Mesendoderm (in vitro differentiated cells): ENCODE data around the gene ARHGEF35.
"Not testable (repeated sequence)": the region's sequence is repeated elsewhere in the genome, so short reads cannot be mapped to it uniquely, and the experiment has no call there.

Source experiments
- DNase-seq: peaks from one replicate; pipeline ENCODE4 v3.0.0; 2013
- H2AK5ac ChIP-seq: 2 replicates; pipeline ENCODE4 v1.6.1; 2013; ENCODE audit warnings: low read length, inconsistent platforms
- H2BK120ac ChIP-seq: 2 replicates; pipeline ENCODE4 v1.6.1; 2013; ENCODE audit warnings: low read depth, mild to moderate bottlenecking, low read length, moderate library complexity, mixed read lengths
- H2BK15ac ChIP-seq: replicated peaks from 2 replicates; pipeline ENCODE4 v1.6.1; 2013; ENCODE audit warnings: low read depth, mild to moderate bottlenecking, moderate library complexity
- H2BK5ac ChIP-seq: 2 replicates; pipeline ENCODE4 v1.6.1; 2013; ENCODE audit warnings: low read length, inconsistent platforms
- H3K18ac ChIP-seq: 2 replicates; pipeline ENCODE4 v1.6.1; 2013; ENCODE audit warnings: mild to moderate bottlenecking, low read length, mixed read lengths
- H3K23ac ChIP-seq: one replicate; pipeline ENCODE4 v1.6.1; 2013; ENCODE audit warnings: low read length
- H3K27ac ChIP-seq: 2 replicates; pipeline ENCODE4 v1.5.1; 2013; ENCODE audit warnings: low read depth, mild to moderate bottlenecking, inconsistent platforms, low read length, moderate library complexity
- H3K27me3 ChIP-seq: 2 replicates; pipeline ENCODE4 v1.6.1; 2013; ENCODE audit warnings: low read length, control low read depth, mild to moderate bottlenecking, inconsistent platforms; ENCODE audit not compliant: insufficient read depth, poor library complexity
- H3K36me3 ChIP-seq: 2 replicates; pipeline ENCODE4 v1.6.1; 2013; ENCODE audit warnings: low read length, inconsistent platforms; ENCODE audit not compliant: control insufficient read depth, insufficient read depth
- H3K4ac ChIP-seq: one replicate; pipeline ENCODE4 v1.6.1; 2013; ENCODE audit warnings: low read depth, mild to moderate bottlenecking, low read length, moderate library complexity
- H3K4me1 ChIP-seq: 2 replicates; pipeline ENCODE4 v1.6.1; 2013; ENCODE audit warnings: low read depth, low read length, inconsistent platforms; ENCODE audit not compliant: control insufficient read depth
- H3K4me2 ChIP-seq: 2 replicates; pipeline ENCODE4 v1.6.1; 2013; ENCODE audit warnings: low read length
- H3K4me3 ChIP-seq: 2 replicates; pipeline ENCODE4 v1.5.1; 2013; ENCODE audit warnings: mild to moderate bottlenecking, low read length
- H3K56ac ChIP-seq: one replicate; pipeline ENCODE4 v1.6.1; 2013; ENCODE audit warnings: low read length
- H3K79me1 ChIP-seq: 2 replicates; pipeline ENCODE4 v1.6.1; 2013; ENCODE audit warnings: low read length, inconsistent platforms
- H3K79me2 ChIP-seq: 2 replicates; pipeline ENCODE4 v1.6.1; 2013; ENCODE audit warnings: mild to moderate bottlenecking, low read length; ENCODE audit not compliant: control insufficient read depth, insufficient read depth
- H3K9ac ChIP-seq: 2 replicates; pipeline ENCODE4 v1.6.1; 2013; ENCODE audit warnings: low read length, inconsistent platforms
- H4K5ac ChIP-seq: one replicate; pipeline ENCODE4 v1.6.1; 2013; ENCODE audit warnings: low read length
- H4K8ac ChIP-seq: one replicate; pipeline ENCODE4 v1.6.1; 2013; ENCODE audit warnings: low read depth, mild to moderate bottlenecking, control low read depth, low read length, moderate library complexity
- WGBS: extraction: QIAGEN DNeasy Blood & Tissue Kit; methylation state at CpG from one replicate; pipeline ENCODE4 v1.1.7; 2013; ENCODE audit warnings: low lambda C conversion rate, missing lambda C conversion rate; ENCODE audit not compliant: insufficient coverage; ENCODE audit errors: extremely low coverage; 5-methylcytosine and 5-hydroxymethylcytosine counted together

ARHGEF35 gene

DNA sequence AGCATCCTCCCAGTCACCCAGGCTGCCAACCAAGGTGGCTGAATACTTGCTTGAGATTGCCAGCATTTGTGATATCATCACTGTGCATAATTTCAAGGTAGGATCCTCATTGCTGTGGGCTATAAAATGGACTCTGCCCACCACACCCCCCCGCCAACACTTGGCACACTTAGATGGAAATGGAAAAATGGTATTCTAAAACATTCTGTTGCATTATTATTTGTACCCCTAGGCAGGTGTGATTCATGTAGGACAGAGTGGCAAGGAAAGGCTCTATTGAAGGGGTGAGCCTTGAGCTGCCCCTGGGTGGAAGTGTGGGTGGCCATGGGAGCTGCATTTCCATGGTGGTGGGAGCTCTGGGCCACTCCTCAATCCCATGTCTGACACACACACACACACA lies 22.9 kb upstream of the ARHGEF35 start:
- not testable (repeated sequence) for H3K4ac ChIP-seq, H4K5ac ChIP-seq, H3K23ac ChIP-seq, H3K56ac ChIP-seq, H3K27me3 ChIP-seq, H3K18ac ChIP-seq, DNase-seq, H2BK120ac ChIP-seq, H3K36me3 ChIP-seq, H3K79me1 ChIP-seq, H3K4me2 ChIP-seq, H3K27ac ChIP-seq, H3K79me2 ChIP-seq, H2BK15ac ChIP-seq, H3K4me3 ChIP-seq, H2BK5ac ChIP-seq, H3K4me1 ChIP-seq, H2AK5ac ChIP-seq, H3K9ac ChIP-seq, H4K8ac ChIP-seq
- no CpG with 5 or more reads among the region's 1 CpG for WGBS

DNA sequence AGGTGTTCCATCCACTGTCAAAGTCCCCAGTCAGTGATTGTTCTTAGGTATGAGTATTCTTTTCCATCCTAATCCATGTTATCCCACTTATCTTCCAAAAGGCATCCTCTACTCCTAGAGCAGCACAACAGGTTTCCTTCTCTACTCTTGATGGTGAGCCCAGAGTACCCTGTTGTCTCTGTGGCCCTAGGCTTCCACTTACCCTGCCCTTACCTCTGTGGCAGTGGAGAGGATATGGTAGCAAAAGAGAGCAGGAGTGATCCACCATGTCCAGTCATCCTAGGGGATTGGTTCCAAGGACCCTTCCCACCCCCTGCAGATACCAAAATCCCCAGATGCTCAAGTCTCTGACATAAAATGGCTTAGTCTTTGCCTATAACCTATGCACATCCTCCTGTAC lies 21.6 kb upstream of the ARHGEF35 start:
- H3K27me3 ChIP-seq, H3K4me3 ChIP-seq, DNase-seq, H2AK5ac ChIP-seq, H3K18ac ChIP-seq, H3K4me2 ChIP-seq, H3K4me1 ChIP-seq, H4K8ac ChIP-seq, H3K56ac ChIP-seq, H3K36me3 ChIP-seq, H3K27ac ChIP-seq, H3K9ac ChIP-seq, H4K5ac ChIP-seq, H3K79me1 ChIP-seq, H2BK120ac ChIP-seq, H3K23ac ChIP-seq, H2BK15ac ChIP-seq, H3K4ac ChIP-seq, H3K79me2 ChIP-seq, H2BK5ac ChIP-seq: not testable (repeated sequence)

DNA sequence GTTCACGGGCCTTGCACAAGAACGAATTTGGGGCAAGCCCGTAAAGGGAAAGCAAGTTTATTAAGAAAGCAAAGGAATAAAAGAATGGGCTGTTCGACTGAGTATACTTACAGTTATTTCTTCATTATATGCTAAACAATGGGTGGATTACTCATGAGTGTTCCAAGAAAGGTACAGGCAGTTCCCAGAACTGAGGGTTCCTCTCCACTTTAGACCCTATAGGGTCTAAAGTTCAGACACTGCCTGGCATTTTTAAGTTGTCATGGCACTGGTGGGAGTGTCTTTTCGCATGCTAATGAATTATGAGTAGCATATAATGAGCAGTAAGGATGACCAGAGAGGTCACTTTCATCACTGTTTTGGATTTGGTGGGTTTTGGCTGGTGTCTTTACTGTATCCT lies 9.7 kb upstream of the ARHGEF35 start:
- not testable (repeated sequence) for H3K4me2 ChIP-seq, H3K79me1 ChIP-seq, H3K4me3 ChIP-seq, H3K4me1 ChIP-seq, H2AK5ac ChIP-seq, H3K23ac ChIP-seq, H3K9ac ChIP-seq, H3K18ac ChIP-seq, H2BK15ac ChIP-seq, H3K56ac ChIP-seq, H3K27ac ChIP-seq, H3K79me2 ChIP-seq, H4K8ac ChIP-seq, H3K27me3 ChIP-seq, H2BK5ac ChIP-seq, H4K5ac ChIP-seq, H2BK120ac ChIP-seq, H3K36me3 ChIP-seq, DNase-seq, H3K4ac ChIP-seq
- WGBS, result no CpG with 5 or more reads among the region's 5 CpGs

DNA sequence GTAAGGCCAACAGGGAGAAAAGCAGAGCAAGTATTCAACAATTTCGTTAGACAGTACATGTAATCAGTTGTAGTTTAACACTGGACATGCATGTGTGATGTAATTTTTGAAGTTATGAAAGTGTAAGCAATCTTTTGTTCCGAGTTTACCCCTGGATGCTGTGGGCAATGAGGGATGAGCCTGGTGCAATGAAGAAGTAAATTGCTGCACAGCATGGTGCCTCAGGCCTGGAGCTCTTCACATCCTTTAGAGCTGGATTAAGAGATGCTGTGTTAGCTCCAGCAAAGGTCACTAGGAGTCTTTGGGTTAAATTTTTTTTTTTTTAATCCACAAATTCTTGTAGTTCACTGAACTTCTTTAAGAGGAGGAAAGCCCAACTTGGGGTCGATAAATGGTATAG lies 7.5 kb upstream of the ARHGEF35 start:
- H3K79me2 ChIP-seq, H4K5ac ChIP-seq, H3K4ac ChIP-seq, DNase-seq, H2AK5ac ChIP-seq, H3K36me3 ChIP-seq, H3K27ac ChIP-seq, H3K4me2 ChIP-seq, H2BK15ac ChIP-seq, H2BK5ac ChIP-seq, H3K56ac ChIP-seq, H3K18ac ChIP-seq, H3K79me1 ChIP-seq, H3K27me3 ChIP-seq, H4K8ac ChIP-seq, H3K4me3 ChIP-seq, H2BK120ac ChIP-seq, H3K4me1 ChIP-seq, H3K9ac ChIP-seq, H3K23ac ChIP-seq: not testable (repeated sequence)
- no CpG with 5 or more reads among the region's 3 CpGs for WGBS

DNA sequence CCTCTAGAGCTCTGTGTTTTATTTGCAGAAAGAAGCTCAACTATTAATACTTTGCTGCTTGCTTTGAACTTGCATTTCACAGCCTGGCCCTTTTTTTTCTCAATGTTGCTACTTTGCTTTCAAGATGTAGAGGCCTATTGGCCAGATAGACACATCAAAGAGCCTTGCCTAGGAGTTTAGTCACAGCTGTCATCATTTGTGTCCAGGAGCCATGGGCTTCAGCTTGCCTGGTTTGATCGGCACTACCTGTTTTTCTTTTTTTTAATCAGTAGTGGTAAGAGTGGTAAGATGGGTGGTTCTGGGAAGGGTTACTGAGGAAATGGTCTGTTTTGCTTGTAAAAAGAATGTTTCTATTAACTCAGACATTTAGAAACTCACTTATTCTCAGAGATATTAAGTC lies 6.3 kb upstream of the ARHGEF35 start:
- H2BK15ac ChIP-seq, H3K23ac ChIP-seq, H3K4me1 ChIP-seq, DNase-seq, H3K9ac ChIP-seq, H3K36me3 ChIP-seq, H4K5ac ChIP-seq, H3K27me3 ChIP-seq, H3K79me2 ChIP-seq, H3K79me1 ChIP-seq, H2BK5ac ChIP-seq, H2AK5ac ChIP-seq, H3K4me2 ChIP-seq, H3K4ac ChIP-seq, H3K4me3 ChIP-seq, H3K27ac ChIP-seq, H3K18ac ChIP-seq, H2BK120ac ChIP-seq, H4K8ac ChIP-seq, H3K56ac ChIP-seq: not testable (repeated sequence)
- no CpG with 5 or more reads among the region's 1 CpG for WGBS

DNA sequence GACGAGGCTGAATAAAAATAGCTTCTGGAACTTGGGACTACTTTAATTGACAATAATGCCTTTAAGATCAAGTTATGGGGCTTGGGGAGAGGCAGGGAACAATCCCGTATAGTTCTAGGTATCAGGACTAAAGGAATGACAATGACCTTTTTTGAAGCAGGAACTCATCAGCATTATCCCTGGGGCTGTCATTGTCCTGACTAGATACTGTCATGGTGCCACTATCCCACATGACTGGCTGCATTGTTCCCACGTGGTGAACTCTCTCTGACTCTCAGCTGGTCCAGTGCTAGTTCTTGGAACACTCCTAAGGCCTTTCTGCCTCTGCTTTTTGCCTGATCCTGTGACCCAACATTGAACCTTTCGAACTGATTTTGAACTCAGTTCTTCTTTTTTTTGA lies 3.3 kb upstream of the ARHGEF35 start:
- not testable (repeated sequence) for H3K36me3 ChIP-seq
- peak; percentile 42 for DNase-seq
- WGBS, result no CpG with 5 or more reads among the region's 4 CpGs

More for the DNA sequence above, 3.3 kb upstream of the ARHGEF35 start:
- H3K56ac ChIP-seq, H2BK5ac ChIP-seq, H3K4ac ChIP-seq, H3K9ac ChIP-seq, H3K27me3 ChIP-seq, H2BK15ac ChIP-seq, H3K18ac ChIP-seq, H4K5ac ChIP-seq, H4K8ac ChIP-seq, H3K79me2 ChIP-seq, H3K4me1 ChIP-seq, H3K4me3 ChIP-seq, H3K23ac ChIP-seq, H3K79me1 ChIP-seq, H2AK5ac ChIP-seq, H3K4me2 ChIP-seq, H2BK120ac ChIP-seq, H3K27ac ChIP-seq: not testable (repeated sequence)
